Activated naive CD4-positive, alpha-beta T cell treated with anti-CD3 and anti-CD28 coated beads, Interleukin-2, amount 50 U/mL, for 72 hours (primary cell): ENCODE results near the gene OR51T1. TPM values are rescaled to one million over a fixed set of nuclear protein-coding genes. Genes with fewer than 3 reads are reported as not detected.

Experiments used
- ATAC-seq, 2 donors: fragments of 150-1000 bp; cut with Tn5 transposase; 2 replicates each; pipeline ENCODE4 v1.10.0; 2021; ENCODE audit warnings: mild to moderate bottlenecking in 2 of 2, moderate library complexity in 2 of 2
- DNase-seq, 2 donors: peaks; one replicate each; pipeline ENCODE4 v3.0.0; 2021 to 2022; ENCODE audit warnings: low spot score in 2 of 2
- H3K27ac Mint-ChIP-seq, 2 donors: one replicate each; pipeline ENCODE4 v1.8.0; 2022; ENCODE audit warnings: mild to moderate bottlenecking in 2 of 2, mixed read lengths in 2 of 2
- H3K36me3 Mint-ChIP-seq, 2 donors: one replicate each; pipeline ENCODE4 v1.8.0; 2022; ENCODE audit warnings: mixed read lengths in 2 of 2
- H3K9me3 Mint-ChIP-seq, 2 donors: one replicate each; pipeline ENCODE4 v1.8.0; 2022; ENCODE audit warnings: mixed read lengths in 2 of 2
- total RNA-seq, 2 donors: library from RNA; stranded (reverse); gene quantifications; one replicate each; pipeline ENCODE4 v1.2.3, GENCODE V29; 2022

Gene OR51T1
- total RNA-seq, 2 donors from 2014 or later, result not detected

DNA sequence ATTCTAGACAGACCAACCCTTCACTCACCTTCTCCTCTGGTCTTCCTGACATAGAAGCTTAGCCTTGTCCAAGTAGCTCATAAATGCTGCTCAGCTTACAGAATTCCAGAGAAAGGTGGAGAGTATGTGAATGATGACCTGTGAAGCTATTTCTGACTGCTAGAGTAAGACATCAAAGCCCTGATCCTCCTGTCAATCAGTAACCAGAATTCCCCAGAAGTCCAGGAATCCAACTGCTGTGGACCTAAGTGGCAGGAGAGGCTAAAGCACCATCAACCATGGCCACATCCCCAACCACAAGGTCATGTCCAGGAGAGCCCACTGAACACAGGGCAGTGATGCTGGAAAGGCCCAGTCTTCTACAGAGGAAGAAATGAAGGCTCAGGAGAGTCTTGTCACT, 34.9 kb downstream of the OR51T1 start:
- H3K9me3 Mint-ChIP-seq, result no peaks in the 10 kb centered on the region
- no peak overlapping the region for H3K27ac Mint-ChIP-seq
- ATAC-seq, result no peak
- H3K36me3 Mint-ChIP-seq, result no peaks in the 10 kb centered on the region
- DNase-seq, result no peak

DNA sequence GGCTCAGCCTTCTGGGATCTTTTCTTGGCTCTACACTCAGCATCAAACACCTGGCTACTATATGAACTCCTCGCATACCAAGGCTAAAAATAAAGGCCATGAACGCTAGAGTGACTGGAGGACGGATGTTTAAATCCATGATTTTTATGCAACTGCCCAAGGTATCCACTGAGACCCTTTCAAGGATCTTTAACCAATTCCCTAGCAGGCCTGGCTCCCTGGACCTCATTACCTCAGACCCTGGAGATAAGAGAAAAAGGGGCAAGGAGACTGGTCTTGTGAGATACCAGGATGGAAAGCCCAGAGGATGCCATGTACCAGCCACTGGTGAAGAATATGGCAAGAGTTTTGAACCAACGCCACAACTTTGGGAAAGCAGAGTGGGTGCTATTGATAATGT, 37.5 kb downstream of the OR51T1 start, which contains the start of gene OR51G2:
TSS of gene OR51G2 (minus strand) at position 101 of the 400 bp plus-strand sequence. CDS start 3,687 bp downstream, outside the sequence.
- ATAC-seq, result no peak
- Mint-ChIP-seq H3K36me3 (no peaks in the 10 kb centered on the region), H3K9me3 (peaks cover 0 to 6% of the 10 kb centered on the region in 2 donors), H3K27ac (no peak within 1 kb of the TSS)
- DNase-seq, result no peak

DNA sequence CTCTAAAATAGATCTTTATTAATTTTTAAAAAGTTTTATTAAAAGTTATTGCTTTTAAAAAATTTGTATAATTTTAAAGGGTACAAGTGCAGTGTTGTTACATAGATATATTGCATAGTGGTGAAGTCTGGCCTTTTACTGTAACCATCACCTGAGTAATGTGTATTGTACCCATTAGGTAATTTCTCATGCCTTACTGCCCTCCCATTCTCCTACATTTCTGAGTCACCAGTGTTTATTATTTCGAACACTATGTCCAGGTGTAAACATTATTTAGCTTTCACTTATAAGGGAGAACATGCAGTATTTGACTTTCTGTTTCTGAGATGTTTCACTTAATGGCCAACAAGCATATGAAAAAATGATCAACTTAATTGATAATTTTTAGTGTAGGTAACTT, 40.1 kb downstream of the OR51T1 start:
- H3K9me3 Mint-ChIP-seq, result peaks cover 4 to 6% of the 10 kb centered on the region in 2 donors

DNA sequence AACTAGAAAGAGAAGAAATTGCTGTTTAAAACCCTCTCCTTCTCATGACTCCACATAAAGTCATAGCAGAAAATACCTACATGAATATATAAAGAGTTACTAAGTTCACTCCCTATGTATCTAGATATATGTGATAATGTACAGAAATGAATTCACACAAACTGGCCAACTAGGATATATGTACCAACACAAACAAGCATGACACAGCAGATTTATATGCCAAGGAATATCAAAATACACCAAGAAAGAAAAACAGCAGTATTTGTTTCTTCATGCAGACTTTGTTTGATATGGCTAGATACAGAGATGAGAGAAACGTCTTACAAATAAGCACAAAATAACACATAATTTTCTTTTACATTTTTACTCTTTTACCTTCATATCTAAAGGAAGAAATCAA, 40.6 kb downstream of the OR51T1 start:
- DNase-seq (no peak), ATAC-seq (no peak)
- Mint-ChIP-seq H3K36me3 (no peaks in the 10 kb centered on the region), H3K9me3 (peaks cover 4 to 6% of the 10 kb centered on the region in 2 donors), H3K27ac (no peak overlapping the region)

More for the DNA sequence above, 40.1 kb downstream of the OR51T1 start:
- Mint-ChIP-seq H3K27ac (no peak overlapping the region), H3K36me3 (no peaks in the 10 kb centered on the region)
- DNase-seq, result no peak
- no peak for ATAC-seq

DNA sequence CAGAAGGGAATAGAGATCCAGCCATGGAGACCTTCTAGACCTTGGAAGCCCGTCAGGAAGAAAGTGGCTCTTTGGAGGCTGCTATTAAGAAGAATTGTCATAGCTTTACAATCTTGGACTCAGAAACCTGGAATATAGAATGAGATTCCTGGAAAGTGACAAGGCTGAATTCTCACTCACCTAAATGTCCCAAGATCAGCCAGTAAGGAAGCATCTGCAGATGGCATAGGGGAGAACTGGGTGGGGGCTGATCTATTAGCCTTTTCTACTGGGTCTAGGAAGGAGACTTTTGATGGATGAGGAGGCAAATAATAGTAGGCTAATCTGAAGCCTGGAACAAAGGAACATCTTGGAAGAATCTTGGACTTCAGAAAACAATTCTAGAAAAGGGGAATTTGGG, 42.5 kb downstream of the OR51T1 start, which contains the start of gene OR51G1:
TSS of gene OR51G1 (minus strand) at position 101 of the 400 bp plus-strand sequence. CDS start at position 101, 0 bp downstream.
- no peak for DNase-seq
- H3K27ac Mint-ChIP-seq, result no peak within 1 kb of the TSS
- no peak for ATAC-seq

DNA sequence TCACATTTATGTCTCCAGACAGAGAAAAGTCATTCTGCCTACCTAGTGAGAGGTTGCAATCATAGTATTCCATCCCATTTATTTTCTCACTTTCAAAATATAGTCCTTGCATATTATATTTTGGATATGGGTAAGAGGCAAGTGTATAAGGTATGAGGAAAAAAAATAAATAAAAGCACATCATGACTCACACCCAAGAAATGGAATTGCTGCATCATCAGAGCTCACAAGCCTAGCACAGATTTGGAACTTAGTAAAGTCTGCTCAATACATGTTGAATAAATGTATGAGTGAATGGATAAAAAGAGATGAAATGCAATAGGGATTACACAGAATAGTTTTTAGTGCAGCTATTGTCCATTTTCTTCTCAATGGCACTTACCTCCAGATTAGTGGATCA, 44.9 kb downstream of the OR51T1 start:
- DNase-seq, result no peak
- ATAC-seq, result no peak
- H3K36me3 Mint-ChIP-seq, result no peaks in the 10 kb centered on the region
- H3K27ac Mint-ChIP-seq, result no peak overlapping the region
- H3K9me3 Mint-ChIP-seq, result peaks cover 4 to 6% of the 10 kb centered on the region in 2 donors

More for the DNA sequence above, 42.5 kb downstream of the OR51T1 start, which contains the start of gene OR51G1:
- H3K9me3 Mint-ChIP-seq, result peaks cover 4 to 6% of the 10 kb centered on the region in 2 donors
- H3K36me3 Mint-ChIP-seq, result no peaks in the 10 kb centered on the region

Other genes with a start within 250 kb of the OR51T1 start
- not detected for gene OR51D1, start 244.4 kb upstream of the OR51T1 start, total RNA-seq
- gene OR51E1, start 237.9 kb upstream of the OR51T1 start, total RNA-seq, result not detected
- gene OR51E2, start 184.0 kb upstream of the OR51T1 start, total RNA-seq, result not detected
- gene MMP26, start 177.1 kb upstream of the OR51T1 start, total RNA-seq, result not detected
- not detected for gene OR51F1, start 112.0 kb upstream of the OR51T1 start, total RNA-seq
- not detected for gene OR52R1, start 77.5 kb upstream of the OR51T1 start, total RNA-seq
- not detected for gene OR51F2, start 60.6 kb upstream of the OR51T1 start, total RNA-seq
- gene OR51S1, start 32.7 kb upstream of the OR51T1 start, total RNA-seq, result not detected
- not detected for gene OR51A7, start 21.9 kb downstream of the OR51T1 start, total RNA-seq
- not detected for gene OR51G2, start 37.5 kb downstream of the OR51T1 start, total RNA-seq
- not detected for gene OR51G1, start 42.4 kb downstream of the OR51T1 start, total RNA-seq
- gene OR51A4, start 65.7 kb downstream of the OR51T1 start, total RNA-seq, result not detected
- not detected for gene OR51A2, start 73.8 kb downstream of the OR51T1 start, total RNA-seq
- not detected for gene OR51L1, start 113.0 kb downstream of the OR51T1 start, total RNA-seq
- not detected for gene OR52J3, start 164.6 kb downstream of the OR51T1 start, total RNA-seq
- gene OR52E2, start 177.7 kb downstream of the OR51T1 start, total RNA-seq, result not detected
- not detected for gene OR52E1, start 187.7 kb downstream of the OR51T1 start, total RNA-seq